DOHH2 (cell line): ENCODE measurements around the gene SPOCD1.

Experiments used
- H3F3A ChIP-seq: fragments of 200-600 bp; sonication (generic), shearing (Covaris generic); 2 replicates; pipeline ENCODE4 v1.6.0; 2016; ENCODE audit warnings: antibody characterized with exemption, mild to moderate bottlenecking; ENCODE audit not compliant: control insufficient read depth, insufficient read depth
- H3K27ac ChIP-seq: fragments of 200-600 bp; sonication (generic); 2 replicates; pipeline ENCODE4 v1.5.1; 2014; ENCODE audit warnings: low read depth, mild to moderate bottlenecking, low read length, moderate library complexity
- H3K27me3 ChIP-seq: fragments of 200-600 bp; sonication (generic); 2 replicates; pipeline ENCODE4 v1.6.1; 2014; ENCODE audit warnings: mild to moderate bottlenecking, low read length, mixed read lengths; ENCODE audit not compliant: control insufficient read depth
- H3K36me3 ChIP-seq: fragments of 200-600 bp; sonication (generic); 2 replicates; pipeline ENCODE4 v1.6.1; 2014; ENCODE audit warnings: mild to moderate bottlenecking, low read length, moderate library complexity, mixed read lengths; ENCODE audit not compliant: control insufficient read depth
- H3K4me1 ChIP-seq: fragments of 200-600 bp; sonication (generic); 2 replicates; pipeline ENCODE4 v1.6.1; 2014; ENCODE audit warnings: mild to moderate bottlenecking, low read length, mixed read lengths; ENCODE audit not compliant: control insufficient read depth
- H3K4me2 ChIP-seq: fragments of 200-600 bp; sonication (generic); 2 replicates; pipeline ENCODE4 v1.6.0; 2014; ENCODE audit warnings: mild to moderate bottlenecking, low read length, moderate library complexity
- H3K4me3 ChIP-seq: fragments of 200-600 bp; sonication (generic); 2 replicates; pipeline ENCODE4 v1.5.1; 2014; ENCODE audit warnings: mild to moderate bottlenecking, low read length, mixed read lengths
- H3K79me2 ChIP-seq: fragments of 200-600 bp; sonication (generic); 2 replicates; pipeline ENCODE4 v1.6.1; 2014; ENCODE audit warnings: mild to moderate bottlenecking, low read length, mixed read lengths; ENCODE audit not compliant: control insufficient read depth
- H3K9me2 ChIP-seq: fragments of 200-600 bp; sonication (generic); replicated peaks from 2 replicates; pipeline ENCODE4 v1.6.1; 2014; ENCODE audit warnings: mild to moderate bottlenecking, low read length, mixed read lengths; ENCODE audit not compliant: control insufficient read depth
- H3K9me3 ChIP-seq: fragments of 200-600 bp; sonication (generic); 2 replicates; pipeline ENCODE4 v1.6.1; 2014; ENCODE audit warnings: antibody characterized with exemption, low read length, mixed read lengths; ENCODE audit not compliant: control insufficient read depth, insufficient read depth
- H4K20me1 ChIP-seq: fragments of 200-600 bp; sonication (generic); 2 replicates; pipeline ENCODE4 v1.6.0; 2014; ENCODE audit warnings: low read depth, mild to moderate bottlenecking, antibody characterized with exemption, low read length, moderate library complexity; ENCODE audit not compliant: control insufficient read depth, insufficient read depth
- EZH2phosphoT487 ChIP-seq: fragments of 200-600 bp; sonication (generic); IDR thresholded peaks from 2 replicates; pipeline ENCODE4 v1.6.1; 2017; ENCODE audit warnings: borderline replicate concordance, mild to moderate bottlenecking, antibody characterized with exemption, low read length, moderate library complexity, mixed read lengths
- TF ChIP-seq, protein P1 (sequence below): fragments of 200-600 bp; sonication (generic); IDR thresholded peaks from one replicate; pipeline ENCODE4 v1.5.1; 2014; ENCODE audit warnings: antibody characterized with exemption, mild to moderate bottlenecking, low read depth, low read length; ENCODE audit not compliant: poor library complexity, severe bottlenecking

Gene SPOCD1

GRCh38 chr1:31805318-31805717 lies 10.5 kb downstream of the SPOCD1 start:
- Histone ChIP-seq H3K36me3 (no peaks in the 10 kb centered on the region), H3K4me2 (no peak overlapping the region), H3K9me3 (no peaks in the 10 kb centered on the region), H3K4me3 (no peak overlapping the region), H3K79me2 (no peaks in the 10 kb centered on the region), H3K27ac (no peak overlapping the region), H3K9me2 (no peaks in the 10 kb centered on the region), H3K27me3 (peaks cover 4% of the 10 kb centered on the region), H3K4me1 (peaks cover 26% of the 10 kb centered on the region), H4K20me1 (no peaks in the 10 kb centered on the region), H3F3A (peaks cover 13% of the 10 kb centered on the region)
- TF ChIP-seq, protein P1, sequence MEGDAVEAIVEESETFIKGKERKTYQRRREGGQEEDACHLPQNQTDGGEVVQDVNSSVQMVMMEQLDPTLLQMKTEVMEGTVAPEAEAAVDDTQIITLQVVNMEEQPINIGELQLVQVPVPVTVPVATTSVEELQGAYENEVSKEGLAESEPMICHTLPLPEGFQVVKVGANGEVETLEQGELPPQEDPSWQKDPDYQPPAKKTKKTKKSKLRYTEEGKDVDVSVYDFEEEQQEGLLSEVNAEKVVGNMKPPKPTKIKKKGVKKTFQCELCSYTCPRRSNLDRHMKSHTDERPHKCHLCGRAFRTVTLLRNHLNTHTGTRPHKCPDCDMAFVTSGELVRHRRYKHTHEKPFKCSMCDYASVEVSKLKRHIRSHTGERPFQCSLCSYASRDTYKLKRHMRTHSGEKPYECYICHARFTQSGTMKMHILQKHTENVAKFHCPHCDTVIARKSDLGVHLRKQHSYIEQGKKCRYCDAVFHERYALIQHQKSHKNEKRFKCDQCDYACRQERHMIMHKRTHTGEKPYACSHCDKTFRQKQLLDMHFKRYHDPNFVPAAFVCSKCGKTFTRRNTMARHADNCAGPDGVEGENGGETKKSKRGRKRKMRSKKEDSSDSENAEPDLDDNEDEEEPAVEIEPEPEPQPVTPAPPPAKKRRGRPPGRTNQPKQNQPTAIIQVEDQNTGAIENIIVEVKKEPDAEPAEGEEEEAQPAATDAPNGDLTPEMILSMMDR, result no peak
- TF ChIP-seq EZH2phosphoT487, result no peak

DNA sequence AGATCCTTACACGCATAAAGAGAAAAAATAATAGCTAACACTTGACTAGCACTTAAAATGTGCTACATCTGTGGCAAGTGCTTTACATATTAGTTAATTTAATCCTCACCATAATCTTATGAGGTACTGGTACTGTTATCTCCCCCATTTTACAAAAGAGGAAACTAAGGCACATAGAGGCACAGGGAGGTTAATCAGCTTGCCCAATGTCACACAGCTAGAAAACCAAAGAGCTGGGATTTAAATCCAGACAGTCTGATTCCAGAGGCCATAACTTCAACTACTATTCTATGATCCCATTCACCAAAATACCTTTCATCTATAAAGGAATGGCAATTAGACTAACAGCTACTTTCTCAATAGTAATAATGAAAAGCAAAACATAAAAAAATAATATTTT lies 11.7 kb downstream of the SPOCD1 start:
- H3K79me2 ChIP-seq, result no peaks in the 10 kb centered on the region
- no peaks in the 10 kb centered on the region for H3K9me2 ChIP-seq
- no peaks in the 10 kb centered on the region for H3K9me3 ChIP-seq
- TF ChIP-seq, protein P1, result no peak
- TF ChIP-seq EZH2phosphoT487, result no peak
- H3K27ac ChIP-seq, result no peak overlapping the region
- H3K27me3 ChIP-seq, result peaks cover 4% of the 10 kb centered on the region; the same call in 1 of the 2 replicates
- H4K20me1 ChIP-seq, result no peaks in the 10 kb centered on the region
- no peak overlapping the region for H3K4me3 ChIP-seq
- H3K4me2 ChIP-seq, result no peak overlapping the region
- H3F3A ChIP-seq, result peaks cover 13% of the 10 kb centered on the region
- no peaks in the 10 kb centered on the region for H3K36me3 ChIP-seq
- peaks cover 28% of the 10 kb centered on the region for H3K4me1 ChIP-seq

- no peaks in the 10 kb centered on the region for H3K9me2 ChIP-seq
- H3K4me1 ChIP-seq, result peaks cover 28% of the 10 kb centered on the region
- no peaks in the 10 kb centered on the region for H3K79me2 ChIP-seq
- H3K9me3 ChIP-seq, result no peaks in the 10 kb centered on the region
- TF ChIP-seq EZH2phosphoT487, result no peak
- TF ChIP-seq, protein P1, result no peak
- H3K27me3 ChIP-seq, result peaks cover 6% of the 10 kb centered on the region
- H3F3A ChIP-seq, result peaks cover 13% of the 10 kb centered on the region
- H4K20me1 ChIP-seq, result no peaks in the 10 kb centered on the region
- H3K36me3 ChIP-seq, result no peaks in the 10 kb centered on the region
- H3K4me2 ChIP-seq, result no peak overlapping the region
- no peak overlapping the region for H3K4me3 ChIP-seq
- no peak overlapping the region for H3K27ac ChIP-seq
Observed at GRCh38 chr1:31803610-31804009, 12.2 kb downstream of the SPOCD1 start.
